ENCODE measurements around the gene IGF1R.

Gene IGF1R

GRCh38 chr15:98838387-98839259 lies 190.3 kb downstream of the IGF1R start:
- no peak for DNase-seq

GRCh38 chr15:98840053-98840452 lies 191.7 kb downstream of the IGF1R start:
- DNase-seq: no peak

GRCh38 chr15:98841419-98841970 lies 193.2 kb downstream of the IGF1R start:
- DNase-seq: no peak

GRCh38 chr15:98842192-98842972 lies 194.0 kb downstream of the IGF1R start:
- no peak for DNase-seq

- DNase-seq: no peak
Observed at GRCh38 chr15:98842973-98843285, 194.6 kb downstream of the IGF1R start.

- DNase-seq: no peak
Observed at GRCh38 chr15:98843844-98844243, 195.5 kb downstream of the IGF1R start.

GRCh38 chr15:98844261-98844660 lies 195.9 kb downstream of the IGF1R start:
- DNase-seq: no peak

GRCh38 chr15:98845138-98845884 lies 197.0 kb downstream of the IGF1R start:
- DNase-seq: no peak

GRCh38 chr15:98850961-98851572 lies 202.7 kb downstream of the IGF1R start:
- peak; percentile 62 for DNase-seq

- peak; percentile 71 for DNase-seq
Observed at GRCh38 chr15:98853161-98853560, 204.8 kb downstream of the IGF1R start.

GRCh38 chr15:98853617-98854420 lies 205.5 kb downstream of the IGF1R start:
- no peak for DNase-seq

GRCh38 chr15:98854496-98854895 lies 206.2 kb downstream of the IGF1R start:
- DNase-seq: no peak

- no peak for DNase-seq
Observed at GRCh38 chr15:98855067-98855814, 206.9 kb downstream of the IGF1R start.

- no peak for DNase-seq
Observed at GRCh38 chr15:98855815-98856531, 207.6 kb downstream of the IGF1R start.

- DNase-seq: no peak
Observed at GRCh38 chr15:98856532-98856907, 208.2 kb downstream of the IGF1R start.

GRCh38 chr15:98858610-98859023 lies 210.3 kb downstream of the IGF1R start:
- DNase-seq: no peak

GRCh38 chr15:98859149-98859548 lies 210.8 kb downstream of the IGF1R start:
- no peak for DNase-seq

GRCh38 chr15:98860281-98861041 lies 212.1 kb downstream of the IGF1R start:
- DNase-seq: no peak

GRCh38 chr15:98861188-98861587 lies 212.8 kb downstream of the IGF1R start:
- no peak for DNase-seq

- no peak for DNase-seq
Observed at GRCh38 chr15:98863983-98864382, 215.6 kb downstream of the IGF1R start.
